HG02870 (cell line): ENCODE measurements around the gene NOTCH3.
A peak's percentile ranks its signal among the peaks of the same experiment; 100 is the strongest.

ENCODE experiments used
- ATAC-seq: cut with Tn5 transposase; IDR thresholded peaks from one replicate; pipeline ENCODE4 v1.9.1; 2021; ENCODE audit warnings: mild to moderate bottlenecking, moderate library complexity; ENCODE audit not compliant: unreplicated experiment

Gene NOTCH3

GRCh38 chr19:15125232-15126067 lies 75.3 kb downstream of the NOTCH3 start:
- ATAC-seq, result peak; percentile 90

DNA sequence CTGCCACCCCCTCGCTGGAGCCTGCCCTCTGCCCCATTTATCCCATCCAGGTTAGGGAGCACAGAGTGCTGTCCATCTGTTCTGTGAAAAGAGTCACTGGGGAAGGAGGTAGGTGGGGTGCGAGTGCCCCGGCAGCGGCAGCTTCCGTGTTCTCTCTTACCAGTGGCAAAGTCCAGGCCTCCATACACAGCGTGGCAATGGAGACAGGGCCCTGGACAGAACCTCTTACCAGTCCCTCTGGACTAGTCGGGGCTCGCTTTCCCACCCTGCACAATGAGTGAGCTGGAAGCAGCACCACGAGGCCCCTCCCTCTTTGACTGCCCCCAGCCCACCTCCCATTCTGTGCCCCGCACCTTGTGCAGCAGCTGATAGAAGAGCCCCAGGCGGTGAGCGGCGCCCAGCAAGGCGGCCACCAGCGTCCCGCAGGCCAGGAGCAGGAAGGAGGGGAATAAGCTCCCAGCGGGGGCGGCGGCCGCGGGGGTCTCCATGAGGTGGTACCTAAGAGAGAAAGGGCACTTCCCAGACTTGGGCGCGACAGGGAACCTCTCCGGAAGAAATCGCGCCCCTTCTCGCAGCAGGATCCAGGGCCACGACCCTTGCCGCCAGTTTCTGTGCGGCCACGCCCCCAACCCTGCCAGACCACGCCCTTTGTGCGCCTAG lies 76.1 kb downstream of the NOTCH3 start:
- no peak for ATAC-seq

DNA sequence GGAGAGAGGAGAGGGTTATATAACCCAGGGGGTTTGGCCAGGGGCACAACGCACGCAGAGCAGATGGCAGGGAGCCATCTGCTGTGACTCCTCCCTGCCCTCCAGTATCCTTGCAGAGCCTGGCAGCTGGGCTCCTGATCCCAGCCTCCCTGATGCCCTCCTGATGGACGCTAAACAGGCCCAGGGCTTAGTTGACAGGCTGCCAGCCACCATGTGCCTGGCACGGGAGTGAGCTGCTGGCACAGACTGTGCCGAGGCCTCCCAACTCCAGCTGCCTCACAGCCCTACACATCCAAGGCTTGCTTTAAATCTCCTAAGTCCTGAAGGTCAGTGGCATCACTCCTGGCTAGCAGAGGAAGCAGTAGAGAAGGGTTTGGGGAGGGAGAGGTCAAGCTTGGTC lies 76.9 kb downstream of the NOTCH3 start:
- ATAC-seq, result no peak

GRCh38 chr19:15123031-15123890 lies 77.5 kb downstream of the NOTCH3 start:
- no peak for ATAC-seq

- ATAC-seq, result no peak
Measured at GRCh38 chr19:15122331-15123030, 78.3 kb downstream of the NOTCH3 start.

DNA sequence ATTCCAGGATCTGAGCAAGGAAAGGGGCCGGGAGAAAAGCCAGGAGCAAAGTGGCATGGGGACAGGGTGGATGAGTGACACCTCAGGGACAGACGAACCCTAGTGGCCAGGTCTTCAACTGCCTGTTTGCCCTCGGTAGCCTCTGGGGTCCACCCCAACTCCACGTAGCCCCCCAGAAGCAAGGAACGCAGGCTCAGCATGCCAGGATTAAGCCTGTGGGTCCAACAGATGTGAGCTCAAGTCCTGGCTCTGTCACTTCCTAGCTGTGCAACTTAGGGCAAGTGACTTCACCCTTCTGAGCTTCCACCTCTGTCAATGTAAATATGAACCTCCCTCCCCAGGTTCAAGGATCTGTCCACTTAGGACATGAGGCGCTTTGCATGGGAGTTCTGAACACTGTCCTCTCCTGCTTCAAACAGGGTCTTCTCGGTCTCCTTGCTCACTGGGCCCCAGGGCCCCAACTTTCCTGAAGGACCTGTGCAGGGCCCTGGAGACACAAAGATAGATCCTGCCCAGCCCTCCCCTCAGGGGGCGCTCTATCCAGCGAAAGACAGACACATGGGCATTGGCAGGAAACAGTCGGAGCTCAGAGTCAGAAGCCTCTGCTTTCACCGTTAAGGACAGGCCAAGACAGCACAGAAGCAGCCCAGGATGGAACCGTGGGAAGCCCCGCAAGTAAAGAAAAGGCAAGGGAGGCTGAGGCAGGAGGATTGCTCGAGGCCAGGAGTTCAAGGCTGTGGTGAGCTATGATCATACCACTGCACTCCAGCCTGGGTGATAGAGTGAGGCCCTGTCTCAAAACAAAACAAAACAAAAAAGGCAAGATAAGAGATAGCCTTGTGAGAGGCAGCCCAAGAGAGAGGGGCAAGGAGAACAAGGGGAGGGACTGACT lies 80.4 kb downstream of the NOTCH3 start:
- no peak for ATAC-seq

GRCh38 chr19:15118789-15119494 lies 81.9 kb downstream of the NOTCH3 start:
- no peak for ATAC-seq

DNA sequence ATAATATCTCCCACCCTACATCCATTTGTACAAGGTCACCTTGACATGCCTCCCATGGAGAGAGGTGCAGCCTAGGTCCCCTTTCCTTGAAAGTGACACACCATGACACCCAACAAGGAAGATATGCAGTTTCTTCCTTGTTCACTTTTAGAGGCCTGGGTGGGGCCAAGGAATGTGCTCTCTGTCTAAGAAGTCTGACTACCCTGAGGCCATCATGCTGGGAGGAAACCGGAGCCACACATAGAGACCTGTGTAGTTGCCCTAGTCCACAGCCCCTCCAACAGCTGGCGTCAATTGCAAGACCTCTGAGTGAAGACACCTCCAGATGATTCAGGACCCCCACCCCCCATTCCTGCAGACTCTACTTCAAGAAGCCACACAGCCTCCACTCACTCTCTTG lies 82.5 kb downstream of the NOTCH3 start:
- ATAC-seq, result no peak

- ATAC-seq, result no peak
Measured at GRCh38 chr19:15116856-15117255, 83.9 kb downstream of the NOTCH3 start.

DNA sequence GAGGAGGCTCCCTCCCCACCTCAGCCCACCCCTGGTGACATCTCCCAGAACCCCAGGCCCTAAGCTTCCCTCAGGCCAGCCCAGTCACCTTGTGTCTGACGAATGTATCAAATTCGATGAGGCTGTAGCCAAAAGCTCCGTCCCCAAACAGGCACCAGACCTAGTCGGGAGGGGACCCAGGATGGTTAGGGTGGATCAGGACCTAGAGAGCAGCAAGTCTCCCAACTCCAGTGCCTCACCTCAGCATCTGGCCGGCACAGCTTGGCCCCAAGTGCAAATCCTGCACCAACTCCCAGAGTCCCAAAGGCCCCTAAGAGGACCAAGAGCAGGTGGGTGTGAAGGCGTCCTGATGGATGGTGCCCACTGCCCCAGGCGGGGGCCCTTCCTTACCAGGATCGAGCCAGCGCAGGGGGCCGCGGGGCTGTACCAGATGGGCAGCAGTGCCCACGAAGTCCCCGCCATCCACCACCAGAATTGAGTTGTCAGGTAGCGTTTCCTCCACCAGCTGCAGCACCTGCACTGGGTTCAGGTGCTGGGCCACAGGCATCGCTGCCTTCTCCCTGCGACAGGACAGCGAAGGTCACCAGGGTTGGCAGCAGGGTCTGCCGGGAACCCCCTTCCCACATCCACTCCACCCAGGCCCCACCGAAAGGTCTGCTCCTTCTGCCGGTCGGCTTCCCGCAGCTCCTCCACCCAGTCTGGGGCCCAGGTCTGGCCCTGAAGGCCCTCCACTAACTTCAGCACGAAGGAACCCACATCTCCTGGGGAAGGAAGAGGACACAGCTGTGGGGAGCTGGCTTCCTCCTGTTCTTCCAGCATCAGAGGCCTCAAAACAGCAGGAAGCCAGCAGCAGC lies 84.8 kb downstream of the NOTCH3 start:
- no peak for ATAC-seq

GRCh38 chr19:15115080-15115479 lies 85.7 kb downstream of the NOTCH3 start:
- no peak for ATAC-seq

GRCh38 chr19:15114153-15114540 lies 86.6 kb downstream of the NOTCH3 start:
- ATAC-seq, result no peak

- ATAC-seq, result no peak
Measured at GRCh38 chr19:15113245-15114152, 87.3 kb downstream of the NOTCH3 start.

DNA sequence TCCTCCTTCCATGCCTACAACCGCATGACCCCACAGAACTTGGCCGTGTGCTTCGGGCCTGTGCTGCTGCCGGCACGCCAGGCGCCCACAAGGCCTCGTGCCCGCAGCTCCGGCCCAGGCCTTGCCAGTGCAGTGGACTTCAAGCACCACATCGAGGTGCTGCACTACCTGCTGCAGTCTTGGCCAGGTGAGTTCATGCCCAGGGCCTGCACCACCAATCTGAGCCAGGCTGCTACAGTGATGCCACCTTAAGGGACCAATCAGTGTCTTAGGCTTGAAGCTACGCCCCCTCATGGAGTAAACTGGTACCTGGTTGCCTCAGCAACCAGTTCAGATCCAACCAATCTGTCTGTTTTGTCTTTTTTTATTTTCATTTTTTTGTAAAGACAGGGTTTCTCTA lies 88.4 kb downstream of the NOTCH3 start:
- no peak for ATAC-seq

- ATAC-seq, result no peak
Measured at GRCh38 chr19:15111758-15112157, 89.0 kb downstream of the NOTCH3 start.

DNA sequence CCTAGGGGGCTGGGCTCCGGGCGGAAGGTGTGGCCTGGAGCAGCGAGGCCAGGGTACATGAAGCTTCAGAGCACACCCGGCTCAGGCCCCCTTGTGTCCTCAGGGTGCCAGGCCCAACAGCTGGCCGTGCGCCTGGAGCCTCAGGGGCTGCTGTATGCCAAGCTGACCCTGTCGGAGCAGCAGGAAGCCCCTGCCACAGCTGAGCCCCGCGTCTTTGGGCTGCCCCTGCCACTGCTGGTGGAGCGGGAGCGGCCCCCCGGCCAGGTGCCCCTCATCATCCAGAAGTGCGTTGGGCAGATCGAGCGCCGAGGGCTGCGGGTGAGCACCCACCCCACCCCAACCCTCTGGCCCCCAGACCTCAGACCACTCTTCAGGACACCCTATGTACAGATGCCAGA lies 90.4 kb downstream of the NOTCH3 start:
- no peak for ATAC-seq

- ATAC-seq, result no peak
Measured at GRCh38 chr19:15109768-15110417, 90.9 kb downstream of the NOTCH3 start.
